Thymus (tissue), 11 donors: Measurements from ENCODE around the gene LILRB4. TPM values are rescaled to one million over a fixed set of nuclear protein-coding genes. Genes with fewer than 3 reads are reported as not detected.
A peak's percentile ranks its signal among the peaks of the same experiment; 100 is the strongest.
"Not testable (repeated sequence)": the region's sequence is repeated elsewhere in the genome, so short reads cannot be mapped to it uniquely, and the experiment has no call there.

ENCODE experiments used
- DNase-seq, 9 donors: peaks; one replicate each; pipeline ENCODE4 v3.0.0-alpha.2; 2013; ENCODE audit warnings: low spot score in 9 of 9, low read depth in 6 of 9, missing footprints in 1 of 9
- H3K27ac ChIP-seq, 2 donors: one replicate each; pipeline ENCODE4 v1.5.1; 2013; ENCODE audit warnings: control low read depth in 1 of 2, low read depth in 1 of 2, low read length in 1 of 2, mild to moderate bottlenecking in 1 of 2, moderate library complexity in 1 of 2
- H3K27me3 ChIP-seq, 2 donors: one replicate each; pipeline ENCODE4 v1.5.1; 2013; ENCODE audit warnings: low read length in 1 of 2; ENCODE audit not compliant: control insufficient read depth in 2 of 2, insufficient read depth in 1 of 2
- H3K36me3 ChIP-seq, 2 donors: one replicate each; pipeline ENCODE4 v1.5.1; 2013; ENCODE audit warnings: low read length in 1 of 2, mild to moderate bottlenecking in 1 of 2, moderate library complexity in 1 of 2; ENCODE audit not compliant: control insufficient read depth in 2 of 2, insufficient read depth in 2 of 2
- H3K4me1 ChIP-seq, 2 donors: one replicate each; pipeline ENCODE4 v1.5.1; 2013; ENCODE audit warnings: low read length in 2 of 2; ENCODE audit not compliant: control insufficient read depth in 2 of 2, insufficient read depth in 2 of 2
- H3K4me3 ChIP-seq, 2 donors: one replicate each; pipeline ENCODE4 v1.5.1; 2013; ENCODE audit warnings: low read length in 2 of 2, control low read depth in 1 of 2, mild to moderate bottlenecking in 1 of 2
- H3K9me3 ChIP-seq, 2 donors: one replicate each; pipeline ENCODE4 v1.5.1; 2013; ENCODE audit warnings: low read length in 1 of 2, mild to moderate bottlenecking in 1 of 2; ENCODE audit not compliant: control insufficient read depth in 2 of 2, insufficient read depth in 1 of 2
- WGBS: extraction: QIAGEN DNeasy Blood & Tissue Kit; methylation state at CpG from one replicate; pipeline ENCODE4 v1.1.7; 2013; 5-methylcytosine and 5-hydroxymethylcytosine counted together
- polyA plus RNA-seq: library from polyadenylated mRNA; stranded (reverse); fragments of 200-250 nt; gene quantifications from one replicate; pipeline ENCODE4 v1.2.3, GENCODE V29; 2013
- total RNA-seq: library from RNA; stranded (reverse); fragments of 120-200 nt; gene quantifications from one replicate; pipeline ENCODE4 v1.2.4, GENCODE V29; 2013
- donor health status: healthy.

Gene LILRB4
- total and polyA plus RNA-seq, 2 donors, result 4.2 to 14.4 TPM

- H3K36me3 ChIP-seq, result no peaks in the 10 kb centered on the region
- H3K27me3 ChIP-seq, result no peaks in the 10 kb centered on the region
- WGBS, result 40% methylated on average over 6 of the region's 6 CpGs
- DNase-seq, result no peak
- no peaks in the 10 kb centered on the region for H3K9me3 ChIP-seq
- H3K27ac ChIP-seq, result no peak overlapping the region
- H3K4me1 ChIP-seq, result no peaks in the 10 kb centered on the region
- no peak overlapping the region for H3K4me3 ChIP-seq
These were observed 1.8 kb upstream of the LILRB4 start for GRCh38 chr19:54660964-54661363.

- no peaks in the 10 kb centered on the region for H3K9me3 ChIP-seq
- H3K27ac ChIP-seq, result no peak overlapping the region
- no peak overlapping the region for H3K4me3 ChIP-seq
- WGBS, result 95% methylated on average over 13 of the region's 13 CpGs
- H3K27me3 ChIP-seq, result no peaks in the 10 kb centered on the region
- no peaks in the 10 kb centered on the region for H3K4me1 ChIP-seq
- no peaks in the 10 kb centered on the region for H3K36me3 ChIP-seq
- DNase-seq, result no peak
These were observed 821 bp upstream of the LILRB4 start for GRCh38 chr19:54661846-54662481.

GRCh38 chr19:54665530-54665929 lies 2.7 kb downstream of the LILRB4 start:
- no peak overlapping the region for H3K4me3 ChIP-seq
- no peak for DNase-seq
- no peaks in the 10 kb centered on the region for H3K27me3 ChIP-seq
- H3K4me1 ChIP-seq, result no peaks in the 10 kb centered on the region
- H3K9me3 ChIP-seq, result no peaks in the 10 kb centered on the region
- WGBS, result 89% methylated on average over 6 of the region's 6 CpGs
- H3K27ac ChIP-seq, result no peak overlapping the region
- H3K36me3 ChIP-seq, result no peaks in the 10 kb centered on the region

GRCh38 chr19:54667217-54667616 lies 4.4 kb downstream of the LILRB4 start:
- H3K4me1 ChIP-seq, result no peaks in the 10 kb centered on the region
- DNase-seq, result no peak
- no peak overlapping the region for H3K27ac ChIP-seq
- H3K27me3 ChIP-seq, result no peaks in the 10 kb centered on the region
- no peaks in the 10 kb centered on the region for H3K9me3 ChIP-seq
- H3K36me3 ChIP-seq, result no peaks in the 10 kb centered on the region
- no peak overlapping the region for H3K4me3 ChIP-seq
- WGBS, result 91% methylated on average over 12 of the region's 12 CpGs

- no peak for DNase-seq
- 89% methylated on average over 1 of the region's 1 CpG for WGBS
- Histone ChIP-seq H3K27ac (no peak overlapping the region), H3K4me1 (no peaks in the 10 kb centered on the region), H3K9me3 (no peaks in the 10 kb centered on the region), H3K27me3 (no peaks in the 10 kb centered on the region), H3K36me3 (no peaks in the 10 kb centered on the region), H3K4me3 (no peak overlapping the region)
These were observed 5.6 kb downstream of the LILRB4 start for GRCh38 chr19:54668353-54668752.

- DNase-seq, result no peak
- no peaks in the 10 kb centered on the region for H3K27me3 ChIP-seq
- no peak overlapping the region for H3K4me3 ChIP-seq
- no peak overlapping the region for H3K27ac ChIP-seq
- no peaks in the 10 kb centered on the region for H3K36me3 ChIP-seq
- WGBS, result 48% methylated on average over 3 of the region's 3 CpGs
- no peaks in the 10 kb centered on the region for H3K9me3 ChIP-seq
- no peaks in the 10 kb centered on the region for H3K4me1 ChIP-seq
These were observed 8.0 kb downstream of the LILRB4 start for GRCh38 chr19:54670576-54671357.

GRCh38 chr19:54673222-54673621 lies 10.4 kb downstream of the LILRB4 start:
- H3K27ac ChIP-seq, result no peak overlapping the region
- no peaks in the 10 kb centered on the region for H3K4me1 ChIP-seq
- no peaks in the 10 kb centered on the region for H3K36me3 ChIP-seq
- WGBS, result 98% methylated on average over 1 of the region's 1 CpG
- no peak overlapping the region for H3K4me3 ChIP-seq
- no peaks in the 10 kb centered on the region for H3K27me3 ChIP-seq
- no peaks in the 10 kb centered on the region for H3K9me3 ChIP-seq
- DNase-seq, result no peak

GRCh38 chr19:54674021-54674617 lies 11.3 kb downstream of the LILRB4 start:
- Histone ChIP-seq H3K27ac (no peak overlapping the region), H3K4me1 (no peaks in the 10 kb centered on the region), H3K9me3 (no peaks in the 10 kb centered on the region), H3K27me3 (no peaks in the 10 kb centered on the region), H3K4me3 (no peak overlapping the region), H3K36me3 (no peaks in the 10 kb centered on the region)
- DNase-seq, result peak in 4 of 9 donors; percentile 19 to 44 (median 33)
- WGBS, result 62% methylated on average over 2 of the region's 2 CpGs

GRCh38 chr19:54676210-54676834 lies 13.5 kb downstream of the LILRB4 start:
- H3K27ac ChIP-seq, H3K36me3 ChIP-seq, H3K4me3 ChIP-seq, H3K27me3 ChIP-seq, H3K4me1 ChIP-seq, H3K9me3 ChIP-seq: not testable (repeated sequence)
- WGBS, result 36% methylated on average over 10 of the region's 10 CpGs
- peak in 8 of 9 donors; percentile 12 to 58 (median 24) for DNase-seq
